ENCODE results near the gene POLD2.

The POLD2 gene

DNA sequence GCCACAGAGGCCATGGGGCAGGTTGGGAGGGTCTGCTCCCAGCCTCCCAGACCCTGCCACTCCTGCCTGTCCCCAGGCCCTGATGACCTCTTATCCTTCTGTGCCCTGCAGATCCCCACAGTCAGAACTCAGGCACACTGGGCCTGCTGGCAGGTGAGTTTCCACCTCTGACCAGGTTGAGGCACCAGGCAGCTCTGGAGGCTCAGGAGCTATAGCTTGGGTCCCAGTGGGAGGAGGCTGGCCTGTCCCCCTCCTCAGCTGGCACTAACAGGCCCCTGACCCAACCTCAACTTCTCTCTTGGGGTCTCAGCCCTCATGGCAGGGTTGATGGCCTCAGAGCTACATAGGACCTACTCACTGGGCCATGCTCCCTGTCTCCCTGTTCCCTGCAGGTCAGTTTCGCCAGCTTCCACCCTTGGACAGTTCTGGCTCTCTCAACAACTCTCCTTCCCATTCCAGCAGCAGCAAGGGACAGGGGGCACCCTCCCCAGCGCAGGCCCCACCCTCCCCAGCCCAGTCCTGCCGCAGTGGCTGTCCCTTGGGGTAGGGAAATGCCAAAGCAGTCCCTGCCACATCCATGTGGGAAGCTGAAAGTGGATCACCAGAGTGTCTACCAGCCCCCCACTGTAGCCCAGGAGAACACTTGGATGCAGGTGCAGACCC, 21.9 kb downstream of the POLD2 start:
- no peak for DNase-seq (ENCODE audit: low spot score)

DNA sequence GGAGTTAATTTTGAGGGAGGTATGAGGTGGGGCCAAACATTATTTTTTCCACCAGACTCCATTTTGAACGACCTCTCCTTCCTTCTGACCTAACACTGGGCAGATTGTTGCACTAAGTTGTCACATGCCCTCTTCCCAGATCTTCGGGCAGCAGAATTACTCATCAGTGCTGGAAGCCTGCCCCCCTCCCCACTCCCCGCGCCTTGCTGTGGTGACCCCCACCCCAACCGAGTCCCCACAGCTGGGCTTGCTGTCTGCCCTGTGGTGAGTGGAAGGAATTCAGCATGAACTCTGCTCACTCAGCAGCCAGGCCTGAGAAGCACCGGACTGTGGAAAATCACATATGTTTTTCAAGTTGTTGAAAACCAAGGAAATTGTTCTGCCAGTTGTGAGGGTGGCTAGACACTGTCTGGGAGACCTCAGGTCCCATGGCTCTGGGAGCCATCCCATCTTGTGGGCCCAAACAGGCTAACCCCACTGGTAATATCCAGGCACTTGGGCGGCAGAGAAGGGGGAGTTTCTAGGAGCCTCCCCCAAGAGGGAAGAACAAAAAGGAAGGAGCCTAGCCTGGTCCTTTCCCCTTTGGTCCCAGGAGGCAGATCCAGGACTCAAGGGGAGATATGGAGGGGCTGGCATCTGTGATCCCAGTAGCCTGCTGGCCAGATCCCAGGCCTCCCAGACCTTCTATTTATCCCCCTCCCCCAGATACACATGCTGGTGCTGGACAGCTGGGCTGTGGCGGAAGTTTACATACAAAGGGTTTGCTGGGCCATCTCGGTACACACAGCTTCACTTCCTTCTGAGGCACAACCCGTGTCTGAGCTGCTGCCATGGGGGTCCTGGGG, 22.7 kb downstream of the POLD2 start:
- DNase-seq (ENCODE audit: low spot score): no peak

DNA sequence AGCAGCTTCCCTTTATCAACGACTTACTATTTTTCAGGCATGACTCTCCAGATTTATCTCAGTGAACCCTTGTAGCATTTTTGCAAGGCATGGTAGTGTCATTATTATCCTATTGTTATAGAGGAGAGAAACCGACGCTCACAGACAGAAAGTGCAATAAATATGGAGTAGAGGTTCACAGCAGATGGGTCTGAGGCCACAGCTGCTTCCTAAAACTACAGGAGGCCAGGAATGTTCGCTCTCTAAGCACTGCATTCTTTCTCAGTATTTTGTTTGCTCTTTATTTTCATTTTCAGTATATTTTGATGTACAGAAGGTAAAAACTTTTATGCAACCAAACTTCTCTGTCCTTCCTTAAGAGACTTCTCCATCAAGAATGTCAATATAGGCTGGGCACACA, 23.7 kb downstream of the POLD2 start:
- no peak for DNase-seq (ENCODE audit: low spot score)

DNA sequence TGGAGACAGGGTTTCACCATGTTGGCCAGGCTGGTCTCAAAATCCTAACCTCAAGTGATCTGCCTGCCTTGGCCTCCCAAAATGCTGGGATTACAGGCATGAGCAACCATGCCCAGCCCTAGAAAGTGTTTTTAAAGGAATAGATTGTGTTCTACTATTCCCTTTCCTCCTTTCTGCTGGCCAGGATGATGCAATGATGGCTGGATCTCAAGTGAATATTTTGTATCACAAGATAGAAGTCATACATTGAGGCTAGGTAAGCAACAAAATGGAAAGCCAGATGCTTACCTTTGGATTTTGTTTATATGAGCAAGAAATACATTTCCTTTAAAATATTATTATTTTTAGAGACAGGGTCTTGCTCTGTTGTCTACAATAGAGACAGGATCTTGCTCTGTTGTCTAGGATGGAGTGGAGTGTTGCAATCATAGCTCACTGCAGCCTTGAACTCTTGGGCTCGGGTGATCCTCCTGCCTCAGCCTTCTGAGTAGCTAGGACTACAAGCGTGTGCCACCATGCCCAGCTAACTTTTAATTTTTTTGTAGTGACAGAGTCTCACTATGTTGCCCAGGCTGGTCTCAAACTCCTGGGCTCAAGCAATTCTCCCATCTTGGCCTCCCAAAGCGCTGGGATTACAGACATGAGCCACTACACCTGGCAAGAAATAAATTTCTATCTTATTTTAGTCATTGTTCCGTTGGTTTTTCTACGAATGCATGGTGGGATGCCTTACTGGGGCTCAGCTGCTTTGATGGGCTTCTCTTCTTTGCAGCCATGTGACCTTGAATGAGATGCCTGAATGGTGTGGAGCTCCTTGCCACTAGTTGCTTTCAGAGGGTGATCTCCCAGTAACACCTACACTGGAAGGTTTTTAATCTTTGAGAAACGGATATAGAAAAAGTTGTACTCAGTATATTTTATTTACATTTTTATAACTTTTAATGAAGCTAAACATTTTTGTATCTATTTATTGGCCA, 25.0 kb downstream of the POLD2 start:
- DNase-seq (ENCODE audit: low spot score): no peak

DNA sequence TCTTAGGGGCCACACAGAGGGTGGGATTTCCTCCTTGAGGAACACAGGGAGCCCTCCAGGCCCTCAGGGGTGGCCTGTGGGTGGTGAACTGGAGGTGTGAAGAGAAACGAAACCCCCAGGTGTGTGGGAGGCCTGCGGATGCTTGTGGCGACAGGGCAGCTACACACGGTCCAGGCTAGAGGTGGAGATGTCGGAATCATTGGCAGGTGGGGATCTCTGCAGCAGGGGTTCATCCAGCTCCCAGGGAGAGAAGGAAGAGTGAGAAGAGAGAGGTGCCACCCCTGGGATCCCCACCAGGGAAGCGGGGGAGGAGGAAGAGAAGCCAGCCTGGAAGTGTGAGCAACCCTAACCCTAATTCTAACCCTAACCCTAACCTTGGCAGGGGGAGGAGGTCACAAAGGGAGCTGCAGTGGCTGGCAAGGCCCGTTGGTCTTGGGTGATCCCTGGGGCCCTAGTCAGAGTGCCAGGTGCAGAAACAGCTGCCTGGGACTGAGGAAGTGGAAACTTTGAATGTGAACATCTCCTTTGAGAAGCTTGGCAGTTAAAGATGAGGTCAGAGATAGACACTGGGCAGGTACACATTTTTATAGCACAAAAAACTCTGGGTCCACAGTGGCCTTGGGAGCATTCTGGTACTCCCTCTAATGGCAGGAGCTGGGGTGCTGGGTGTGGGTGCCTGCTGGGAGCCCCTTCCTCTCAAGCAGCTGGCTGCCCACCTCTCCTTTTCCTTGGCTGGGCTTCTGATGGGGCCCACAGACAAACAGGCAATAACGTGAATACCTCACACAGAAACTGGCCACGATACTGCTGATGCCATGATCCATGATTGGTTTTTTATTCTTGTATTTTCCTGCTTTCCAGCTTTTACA, 26.1 kb downstream of the POLD2 start:
- no peak for DNase-seq (ENCODE audit: low spot score)

DNA sequence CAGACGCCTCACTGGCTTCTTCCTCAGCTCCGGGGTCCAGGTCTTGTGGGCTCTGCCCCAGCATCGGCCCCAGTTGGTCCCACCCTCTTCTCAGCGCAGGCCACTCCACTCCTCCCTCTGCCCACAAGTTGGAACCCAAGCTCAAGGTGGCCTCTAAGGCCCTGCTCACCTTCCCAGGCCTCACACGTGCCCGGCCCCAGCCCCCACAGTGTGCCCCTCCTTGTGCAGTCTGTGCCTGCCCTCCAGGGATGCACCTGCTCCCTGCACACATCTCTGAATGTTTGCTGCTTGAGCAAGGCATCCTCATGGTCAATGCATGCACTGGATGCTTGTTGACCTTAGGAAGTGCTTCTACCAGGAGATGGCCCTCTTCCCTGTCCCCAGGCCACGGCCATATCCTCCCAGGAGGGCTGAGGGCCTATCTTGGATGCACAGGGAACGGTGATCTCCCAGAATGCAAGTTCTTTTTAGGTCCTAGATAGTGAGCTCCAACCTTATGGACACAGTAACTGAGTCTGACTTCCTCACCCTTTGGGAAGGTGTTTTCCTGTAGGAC, 26.9 kb downstream of the POLD2 start:
- no peak for DNase-seq (ENCODE audit: low spot score)

DNA sequence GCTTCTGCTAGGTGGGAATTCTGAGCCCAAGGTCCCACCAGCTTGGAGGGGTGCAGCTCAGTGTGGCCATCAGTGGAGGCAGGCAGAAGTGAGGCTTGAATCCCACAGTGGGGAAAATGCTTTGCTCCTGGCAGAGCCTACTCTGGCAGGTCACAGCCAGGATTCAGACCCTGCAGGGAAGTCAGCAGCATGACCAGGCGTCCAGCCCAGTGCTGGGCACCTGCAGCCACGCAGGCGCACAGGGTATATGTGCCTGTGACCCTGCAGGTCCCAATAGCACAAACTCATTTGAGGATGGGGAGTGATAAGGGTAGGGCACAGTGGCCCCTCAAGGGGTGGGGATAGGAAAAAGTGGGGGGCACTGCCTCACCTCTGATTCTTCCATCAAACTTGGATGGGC, 27.6 kb downstream of the POLD2 start:
- no peak for DNase-seq (ENCODE audit: low spot score)

DNA sequence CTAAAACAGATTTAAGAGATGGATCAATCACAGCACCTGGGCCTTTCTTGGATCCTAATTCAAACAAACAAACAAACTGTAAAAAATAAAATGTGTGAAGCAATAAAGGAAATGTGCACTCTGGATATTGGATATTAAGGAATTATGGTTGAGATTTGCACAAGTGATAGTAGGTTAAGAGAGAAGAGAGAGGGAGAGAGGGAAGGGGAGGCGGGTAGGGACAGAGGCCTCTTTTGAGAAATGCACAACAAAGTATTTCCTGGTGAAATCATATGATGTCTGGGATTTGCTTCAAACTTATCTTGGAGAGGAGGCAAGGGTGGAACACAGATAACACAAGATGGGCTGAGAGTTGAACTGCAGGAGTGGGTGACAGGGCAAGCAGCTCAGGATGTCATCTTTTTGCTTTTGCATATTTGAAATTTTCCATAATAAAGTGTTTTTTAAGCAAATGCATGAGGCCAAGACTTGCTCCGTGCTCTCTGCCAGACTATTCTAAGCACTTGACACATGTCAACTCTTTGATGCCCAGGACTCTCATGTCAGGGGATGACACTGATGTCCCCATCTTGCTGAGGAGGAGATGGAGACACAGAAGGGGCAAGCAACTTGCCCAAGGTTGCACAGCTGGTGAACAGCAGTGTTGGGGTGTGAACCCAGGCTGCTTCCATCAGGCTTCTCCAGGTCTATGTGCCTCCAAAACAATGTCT, 28.3 kb downstream of the POLD2 start:
- DNase-seq (ENCODE audit: low spot score): no peak

DNA sequence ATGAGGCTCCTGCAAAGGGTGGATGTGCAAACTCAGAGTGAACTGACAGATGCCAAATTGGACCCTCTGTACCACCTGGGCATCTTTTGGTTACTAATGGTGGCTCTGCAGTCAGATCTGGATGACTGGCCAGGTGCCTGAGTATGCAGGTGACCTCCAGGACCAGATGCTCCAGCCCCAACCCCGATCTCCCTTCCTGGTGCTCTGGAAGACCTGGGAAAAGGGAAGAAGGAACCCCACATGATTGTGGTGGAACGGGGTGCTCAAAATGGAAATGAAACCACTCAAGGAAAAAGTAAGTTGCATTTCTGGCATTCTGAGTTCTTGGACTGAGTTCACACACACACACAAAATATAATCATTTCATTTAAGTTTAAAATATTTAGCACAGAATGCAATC, 29.0 kb downstream of the POLD2 start:
- no peak for DNase-seq (ENCODE audit: low spot score)

DNA sequence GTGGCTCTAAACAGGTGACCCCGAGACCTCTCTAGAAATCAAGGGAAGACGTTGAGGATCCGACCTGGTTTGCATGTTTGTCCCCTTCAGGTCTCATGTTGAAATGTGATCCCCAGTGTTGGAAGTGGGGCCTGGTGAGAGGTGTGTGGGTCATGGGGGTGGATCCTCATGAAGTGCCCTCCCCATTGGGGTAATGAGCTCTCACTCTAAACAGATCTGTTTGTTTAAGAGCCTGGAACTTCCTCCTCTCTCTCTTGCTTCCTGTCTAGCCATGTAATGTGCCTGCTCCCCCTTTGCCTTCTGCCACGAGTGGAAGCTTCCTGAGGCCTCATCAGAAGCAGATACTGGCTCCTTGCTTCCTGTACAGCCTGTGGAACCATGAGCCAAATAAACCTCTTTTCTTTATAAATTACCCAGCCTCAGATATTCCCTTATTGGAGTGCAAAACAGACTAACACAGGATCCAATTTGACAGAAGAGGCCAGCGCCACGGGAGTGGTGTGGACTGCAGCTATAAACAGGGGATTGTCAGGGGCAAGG, 30.2 kb downstream of the POLD2 start:
- DNase-seq (ENCODE audit: low spot score): no peak

DNA sequence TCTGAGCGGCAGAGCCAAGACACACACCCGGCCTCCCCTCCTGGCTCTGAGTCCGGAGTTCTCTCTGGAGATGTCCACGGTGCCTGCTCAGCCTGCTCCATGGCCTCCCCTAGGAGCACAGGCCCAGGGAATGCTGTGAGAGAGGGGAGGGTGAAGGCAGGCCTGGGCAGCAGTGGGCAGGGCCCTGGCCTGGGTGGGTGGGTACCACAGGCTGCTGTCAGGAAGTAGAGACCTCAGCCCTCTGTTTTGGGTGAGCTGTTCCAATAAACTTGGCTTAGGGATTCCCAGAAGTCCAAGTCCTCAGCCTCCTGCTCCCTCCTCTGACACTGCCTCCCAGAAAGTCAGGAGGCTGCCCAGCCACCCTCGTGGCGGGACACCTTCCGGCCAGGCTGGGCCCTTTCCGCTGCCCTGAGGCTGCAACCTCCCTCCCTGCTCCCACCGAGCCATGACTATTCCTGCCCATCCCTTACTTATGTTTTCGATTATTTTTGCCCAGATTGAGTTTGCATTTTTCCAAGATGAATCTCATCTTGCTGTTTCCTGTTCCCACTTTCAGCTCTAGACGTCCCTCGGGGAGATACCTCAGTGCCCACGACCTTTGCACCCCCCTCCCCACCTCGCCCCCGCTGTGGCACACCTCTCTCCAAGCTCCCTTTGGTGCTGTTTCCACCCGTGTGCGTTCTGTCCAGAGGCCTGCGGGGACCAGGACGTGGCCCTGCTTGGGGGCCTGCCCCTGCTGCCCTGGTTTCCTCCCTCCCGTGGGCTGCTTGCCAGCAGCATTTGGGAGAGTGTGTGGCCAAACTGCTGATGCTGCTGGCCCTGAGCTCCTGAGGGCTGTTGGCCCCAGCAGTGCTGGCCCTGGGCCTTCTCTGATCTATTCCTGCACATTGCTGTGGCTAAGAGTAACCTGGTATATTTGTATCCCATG, 35.2 kb downstream of the POLD2 start:
- peak; percentile 66 for DNase-seq (ENCODE audit: low spot score)

DNA sequence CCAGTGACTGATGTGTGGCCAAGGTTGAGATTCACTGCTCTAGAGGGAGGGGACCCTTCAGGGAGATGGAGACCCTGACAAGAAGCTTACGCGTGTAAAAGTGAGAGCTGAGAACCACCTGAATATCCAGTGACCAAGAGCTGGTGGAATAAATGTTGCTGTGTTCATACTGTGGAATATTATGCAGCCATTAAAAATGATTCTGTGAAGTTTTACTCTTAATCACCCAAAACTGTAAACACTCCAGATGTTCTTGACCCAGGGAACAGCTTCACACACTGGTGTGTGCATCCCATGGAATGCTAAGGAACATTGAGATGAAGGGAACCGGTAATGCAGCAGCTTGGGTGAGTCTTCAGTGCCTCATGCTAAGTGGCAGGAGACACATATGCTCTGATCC, 36.7 kb downstream of the POLD2 start:
- DNase-seq (ENCODE audit: low spot score): no peak

DNA sequence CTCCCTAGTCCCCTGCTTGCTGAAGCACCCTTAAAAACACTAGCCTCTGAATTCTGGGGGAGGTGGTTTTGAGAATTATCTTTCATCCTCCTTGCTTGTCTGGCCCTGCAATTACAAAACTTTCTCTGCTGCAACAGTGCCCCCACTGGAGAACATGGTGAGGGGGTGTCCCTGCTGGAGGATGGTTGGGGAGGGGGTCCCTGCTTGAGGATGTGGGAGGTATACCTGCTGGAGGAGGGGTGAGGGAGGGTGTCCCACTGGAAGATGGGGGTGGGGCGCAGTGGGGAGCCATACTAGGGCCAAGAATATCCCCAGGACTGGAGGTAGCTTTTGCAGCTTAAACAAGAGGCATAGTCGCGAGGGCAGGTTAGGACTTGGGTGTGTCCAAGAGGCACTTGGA, 37.8 kb downstream of the POLD2 start:
- no peak for DNase-seq (ENCODE audit: low spot score)

DNA sequence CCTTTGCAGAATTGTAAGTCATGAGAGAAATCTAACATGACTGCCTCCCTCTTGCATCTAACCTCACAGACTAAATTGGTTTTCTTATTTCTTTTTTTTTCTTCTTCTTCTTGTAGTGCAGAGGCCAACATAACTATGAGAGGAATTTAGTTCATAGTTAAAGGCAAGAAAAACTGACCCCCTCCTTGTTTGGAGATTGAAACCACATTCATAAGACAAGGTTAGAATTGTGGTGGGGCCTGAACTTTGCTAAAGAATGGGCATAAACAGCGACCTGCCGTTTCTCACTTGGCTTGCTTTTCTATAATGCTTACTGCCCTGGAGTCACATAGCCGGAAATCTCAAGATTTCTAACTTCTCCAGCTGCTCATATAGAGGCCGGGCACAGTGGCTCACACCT, 38.6 kb downstream of the POLD2 start:
- DNase-seq (ENCODE audit: low spot score): no peak

DNA sequence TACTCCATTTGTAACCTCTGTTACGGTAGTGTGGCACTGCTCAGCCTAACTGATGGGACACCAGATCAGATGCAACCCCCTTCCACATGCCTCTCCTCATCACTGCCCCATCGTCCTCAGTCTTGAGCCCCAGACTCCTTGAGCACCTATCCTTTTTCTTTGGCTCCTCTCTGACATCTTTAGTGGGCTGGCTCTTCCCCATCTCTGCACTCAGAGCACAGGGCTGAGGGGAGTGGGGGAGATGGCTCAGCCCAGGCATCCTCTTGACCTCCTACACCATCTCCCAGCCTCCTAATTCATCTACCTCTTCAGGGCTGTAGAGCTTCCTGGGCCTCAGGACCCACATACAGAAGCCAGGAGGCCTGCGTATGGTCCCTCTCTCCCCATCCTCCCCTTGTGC, 39.6 kb downstream of the POLD2 start:
- DNase-seq (ENCODE audit: low spot score): no peak

DNA sequence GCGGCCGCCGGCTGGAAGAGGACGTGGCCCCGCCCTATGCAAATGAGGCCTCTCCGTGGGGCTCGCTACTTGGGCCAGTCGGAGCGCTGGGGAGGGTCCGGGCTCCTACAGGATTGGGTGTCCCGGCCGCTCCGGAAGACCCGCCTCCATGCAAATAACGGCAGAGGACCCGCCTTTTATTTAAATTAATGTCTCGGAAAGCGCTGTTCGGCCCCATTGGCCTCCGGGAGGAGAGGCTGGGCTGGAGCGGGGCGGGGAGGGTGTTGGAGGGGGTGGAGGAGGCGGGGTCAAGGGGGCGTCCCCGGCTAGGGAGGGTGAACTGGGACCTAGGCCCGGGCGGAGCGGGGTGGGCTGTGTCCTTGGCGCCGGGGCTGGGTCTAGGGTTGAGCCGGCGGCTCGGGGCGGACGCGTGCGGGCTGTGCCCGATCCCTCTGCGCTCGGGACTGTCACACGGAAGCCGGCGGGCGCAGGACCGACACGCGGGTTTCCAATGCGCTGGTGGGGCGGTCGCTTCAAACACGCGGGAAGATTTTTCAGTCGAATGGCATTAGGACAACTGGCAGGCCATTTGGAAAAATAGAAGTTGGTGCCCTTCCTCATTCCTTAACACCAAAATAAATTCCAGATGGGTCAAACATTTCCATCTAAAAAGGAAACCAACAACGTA, 40.7 kb downstream of the POLD2 start:
- peak; percentile 97 for DNase-seq (ENCODE audit: low spot score)

DNA sequence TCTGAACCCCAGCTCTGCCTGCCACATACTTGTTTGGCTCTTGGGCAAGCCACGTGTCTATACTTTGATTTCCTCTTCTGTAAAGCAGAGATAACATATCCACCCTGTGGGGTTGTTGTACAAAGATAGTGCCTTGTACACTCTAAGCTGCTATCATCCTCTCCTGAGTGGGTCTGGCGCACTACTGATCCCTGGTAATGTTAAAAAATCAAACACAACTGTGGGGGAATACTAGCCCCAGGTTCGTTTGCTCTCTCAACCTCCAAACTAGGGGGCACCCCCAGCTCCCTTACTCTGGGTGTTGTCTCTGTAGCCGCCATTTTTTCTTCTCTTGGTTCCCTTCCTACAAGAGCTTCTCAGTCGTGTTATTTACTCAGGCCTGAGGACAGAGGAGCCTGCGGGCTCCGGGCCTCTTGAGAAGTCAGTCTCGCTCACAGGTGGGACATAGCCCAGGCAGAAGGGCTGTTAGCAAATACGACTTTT, 42.0 kb downstream of the POLD2 start:
- no peak for DNase-seq (ENCODE audit: low spot score)

DNA sequence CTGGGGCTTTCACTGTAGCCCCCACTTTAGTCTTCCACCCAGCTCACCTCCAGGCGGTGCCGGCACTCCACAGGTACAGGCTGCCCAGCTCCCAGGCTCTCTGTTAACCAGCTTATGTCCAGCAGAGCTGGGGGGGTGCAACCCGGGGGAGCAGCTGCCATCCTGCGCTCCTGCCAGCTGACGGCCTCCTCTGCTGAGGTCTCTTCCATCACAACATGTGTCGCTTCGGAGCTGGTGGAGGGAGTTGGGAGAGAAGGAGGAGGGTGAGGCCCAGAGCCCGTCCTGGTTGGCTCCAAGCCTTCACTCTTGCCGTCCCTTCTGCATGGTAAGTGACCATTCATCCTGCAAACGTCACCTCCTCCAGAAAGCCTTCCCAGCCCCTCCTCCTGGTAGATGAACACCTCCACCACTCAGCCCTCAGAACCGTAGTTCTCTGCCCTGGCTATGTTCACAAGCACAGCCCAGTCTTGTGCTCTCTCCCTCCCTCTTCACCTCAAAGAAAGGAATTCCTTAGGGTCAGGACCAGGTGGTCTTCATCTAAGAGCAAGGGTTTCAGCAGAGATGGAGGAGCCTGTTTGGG, 42.6 kb downstream of the POLD2 start:
- DNase-seq (ENCODE audit: low spot score): no peak

All from kidney capillary endothelial cell (primary cell).